Esophagus (tissue), 2 donors: ENCODE measurements around the gene NCAPG2. TPM values are rescaled to one million over a fixed set of nuclear protein-coding genes. Genes with fewer than 3 reads are reported as not detected.
A peak's percentile ranks its signal among the peaks of the same experiment; 100 is the strongest.

Experiments used
- H3K27ac ChIP-seq, 2 donors: one replicate each; pipeline ENCODE4 v1.5.1; 2013; ENCODE audit warnings: low read depth in 2 of 2, mild to moderate bottlenecking in 2 of 2, inconsistent platforms in 1 of 2, low read length in 1 of 2, moderate library complexity in 1 of 2
- H3K27me3 ChIP-seq, 2 donors: one replicate each; pipeline ENCODE4 v1.6.1; 2013; ENCODE audit warnings: low read length in 2 of 2, control low read depth in 1 of 2, mild to moderate bottlenecking in 1 of 2; ENCODE audit not compliant: insufficient read depth in 2 of 2, control insufficient read depth in 1 of 2
- H3K36me3 ChIP-seq, 2 donors: one replicate each; pipeline ENCODE4 v1.6.1; 2013; ENCODE audit warnings: low read length in 1 of 2; ENCODE audit not compliant: control insufficient read depth in 2 of 2, insufficient read depth in 2 of 2
- H3K4me1 ChIP-seq, 2 donors: one replicate each; pipeline ENCODE4 v1.6.1; 2013; ENCODE audit warnings: low read length in 1 of 2; ENCODE audit not compliant: control insufficient read depth in 2 of 2, insufficient read depth in 2 of 2
- H3K4me3 ChIP-seq, 2 donors: one replicate each; pipeline ENCODE4 v1.5.1; 2013; ENCODE audit warnings: low read length in 2 of 2, mild to moderate bottlenecking in 2 of 2, low read depth in 1 of 2, moderate library complexity in 1 of 2
- H3K9me3 ChIP-seq, 2 donors: one replicate each; pipeline ENCODE4 v1.6.1; 2013; ENCODE audit warnings: mild to moderate bottlenecking in 2 of 2, low read depth in 1 of 2, low read length in 1 of 2, moderate library complexity in 1 of 2; ENCODE audit not compliant: control insufficient read depth in 2 of 2, insufficient read depth in 1 of 2
- whole genome bisulfite sequencing, 2 donors: extraction: QIAGEN DNeasy Blood & Tissue Kit; methylation state at CpG; one replicate each; pipeline ENCODE4 v1.1.7; 2013; 5-methylcytosine and 5-hydroxymethylcytosine counted together
- polyA plus RNA-seq, 2 donors: library from polyadenylated mRNA; stranded (reverse); fragments of 200-250 nt; gene quantifications; one replicate each; pipeline ENCODE4 v1.2.3, GENCODE V29; 2013
- donor health status: healthy with polysubstance abuse.
- donor health status: Bipolar disorder and iron deficiency.

NCAPG2 gene
- polyA plus RNA-seq, 2 donors = 4.9 to 8.1 TPM

DNA sequence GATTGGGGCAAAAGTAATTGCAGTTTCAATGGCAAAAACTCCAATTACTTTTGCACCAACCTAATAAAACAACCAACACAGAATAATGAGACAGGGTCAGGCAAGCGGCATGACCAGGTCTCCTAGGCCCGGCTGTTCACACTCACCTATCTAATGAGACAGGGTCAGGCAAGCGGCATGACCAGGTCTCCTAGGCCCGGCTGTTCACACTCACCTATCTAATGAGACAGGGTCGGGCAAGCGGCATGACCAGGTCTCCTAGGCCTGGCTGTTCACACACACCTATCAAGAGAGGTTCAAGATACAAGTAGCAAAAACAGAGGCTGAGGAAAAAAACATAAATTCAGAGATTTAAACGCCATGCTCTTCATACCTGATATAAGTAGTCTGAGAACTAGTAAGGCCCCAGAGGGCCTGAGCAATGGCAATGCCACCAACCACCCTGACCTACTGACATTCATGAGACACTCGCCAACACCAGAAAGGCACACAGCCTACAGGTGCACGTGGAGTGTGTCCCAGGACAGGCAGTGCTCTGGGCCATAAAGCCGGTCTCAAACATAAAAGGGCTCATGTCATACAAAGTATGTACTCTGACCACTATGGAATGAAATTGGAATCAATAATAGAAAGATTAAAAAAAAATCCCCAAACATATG lies 40.6 kb upstream of the NCAPG2 start:
- WGBS, 2 donors = 81 to 90% methylated on average over 10 of the region's 10 CpGs
- Histone ChIP-seq H3K27me3 (no peaks in the 10 kb centered on the region), H3K4me1 (peaks cover 0 to 3% of the 10 kb centered on the region in 2 donors), H3K36me3 (peaks cover 10 to 38% of the 10 kb centered on the region in 2 donors), H3K4me3 (no peak overlapping the region), H3K9me3 (no peaks in the 10 kb centered on the region), H3K27ac (no peak overlapping the region)

DNA sequence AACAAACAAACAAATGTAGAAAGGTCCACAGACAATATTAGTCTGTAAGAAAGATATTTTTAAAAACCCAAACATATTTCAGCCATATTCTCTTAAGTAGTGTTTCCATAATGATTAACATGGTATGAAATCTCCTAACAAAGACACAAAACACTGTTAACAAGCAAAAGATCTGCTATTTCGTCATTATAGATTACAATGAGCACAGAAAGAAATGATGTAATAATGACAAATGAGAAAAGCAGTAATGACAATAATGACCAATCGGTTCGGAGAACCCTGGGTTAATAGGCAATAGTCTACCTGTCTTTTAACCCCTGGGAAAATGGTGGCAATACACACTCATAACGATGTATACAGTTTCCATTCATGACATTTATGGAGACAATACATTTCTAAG lies 39.5 kb upstream of the NCAPG2 start:
- Histone ChIP-seq H3K4me3 (no peak overlapping the region), H3K27me3 (no peaks in the 10 kb centered on the region), H3K36me3 (peaks cover 10 to 39% of the 10 kb centered on the region in 2 donors), H3K27ac (no peak overlapping the region), H3K9me3 (no peaks in the 10 kb centered on the region), H3K4me1 (peaks cover 0 to 3% of the 10 kb centered on the region in 2 donors)
- 95% methylated on average over 4 of the region's 4 CpGs for WGBS, 2 donors

DNA sequence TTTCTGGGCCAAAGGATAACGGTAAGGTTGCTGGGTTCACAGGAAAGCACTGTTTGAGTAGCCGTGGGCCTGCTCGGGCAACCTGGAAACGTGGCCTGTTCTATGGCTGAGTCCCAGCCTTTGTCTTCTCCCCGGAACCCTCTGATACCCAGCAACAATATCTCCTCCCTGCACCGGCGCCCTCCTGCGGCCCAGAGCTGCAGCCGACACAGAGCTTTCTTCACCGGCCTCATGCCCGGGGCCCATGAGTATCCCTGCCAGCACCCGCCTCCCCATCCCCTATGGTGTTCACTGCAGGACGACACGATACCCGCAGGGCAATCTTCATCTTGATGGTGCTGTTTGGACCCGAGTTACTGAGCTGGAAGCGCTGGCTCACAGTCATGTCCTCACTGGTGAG lies 38.6 kb upstream of the NCAPG2 start:
- WGBS, 2 donors = 94 to 96% methylated on average over 17 of the region's 17 CpGs
- peaks cover 0 to 3% of the 10 kb centered on the region in 2 donors for H3K4me1 ChIP-seq

DNA sequence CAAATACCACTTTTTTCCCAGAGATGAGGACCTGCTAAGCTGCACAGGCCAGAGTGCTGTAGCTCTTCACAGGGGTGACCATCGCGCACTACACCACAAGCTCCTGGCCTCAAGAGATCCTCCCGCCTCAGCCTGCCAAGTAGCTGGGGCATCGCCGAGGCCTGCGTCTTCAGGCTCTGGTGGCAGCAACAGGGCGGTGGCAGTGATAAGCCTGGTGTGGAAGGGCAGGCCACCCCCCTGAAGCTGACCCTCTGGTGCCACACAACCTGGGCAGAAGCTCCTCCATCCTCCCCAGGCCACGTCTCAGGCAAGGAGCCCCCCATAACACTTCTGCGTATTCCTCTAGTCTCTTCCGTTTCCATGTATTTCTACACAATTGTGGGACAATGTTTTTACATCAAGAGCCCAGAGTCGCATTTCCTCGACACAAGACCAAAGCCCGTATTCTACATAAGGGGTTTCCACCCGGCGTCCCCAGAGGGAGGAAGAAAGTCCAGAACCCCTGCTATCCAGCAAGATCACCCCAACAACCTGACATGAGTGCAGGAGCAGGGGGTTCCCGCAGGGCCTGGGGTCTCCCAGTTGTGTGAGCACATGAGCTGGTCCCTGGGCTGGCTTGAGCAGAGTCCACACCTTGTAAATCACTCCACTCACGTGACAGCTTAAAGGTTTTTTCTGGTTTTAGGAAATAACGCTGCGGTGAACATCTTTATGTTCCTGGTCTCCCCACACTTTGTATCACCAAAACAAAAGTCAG lies 37.6 kb upstream of the NCAPG2 start:
- no peaks in the 10 kb centered on the region for H3K27me3 ChIP-seq
- no peak overlapping the region for H3K27ac ChIP-seq
- peaks cover 10 to 41% of the 10 kb centered on the region in 2 donors for H3K36me3 ChIP-seq
- no peaks in the 10 kb centered on the region for H3K9me3 ChIP-seq
- 96 to 97% methylated on average over 19 of the region's 19 CpGs for WGBS, 2 donors
- H3K4me3 ChIP-seq = no peak overlapping the region
- peaks cover 0 to 3% of the 10 kb centered on the region in 2 donors for H3K4me1 ChIP-seq

More for the DNA sequence above, 38.6 kb upstream of the NCAPG2 start:
- H3K27ac ChIP-seq = no peak overlapping the region
- H3K36me3 ChIP-seq = peaks cover 10 to 42% of the 10 kb centered on the region in 2 donors
- no peaks in the 10 kb centered on the region for H3K27me3 ChIP-seq
- H3K9me3 ChIP-seq = no peaks in the 10 kb centered on the region
- H3K4me3 ChIP-seq = no peak overlapping the region

DNA sequence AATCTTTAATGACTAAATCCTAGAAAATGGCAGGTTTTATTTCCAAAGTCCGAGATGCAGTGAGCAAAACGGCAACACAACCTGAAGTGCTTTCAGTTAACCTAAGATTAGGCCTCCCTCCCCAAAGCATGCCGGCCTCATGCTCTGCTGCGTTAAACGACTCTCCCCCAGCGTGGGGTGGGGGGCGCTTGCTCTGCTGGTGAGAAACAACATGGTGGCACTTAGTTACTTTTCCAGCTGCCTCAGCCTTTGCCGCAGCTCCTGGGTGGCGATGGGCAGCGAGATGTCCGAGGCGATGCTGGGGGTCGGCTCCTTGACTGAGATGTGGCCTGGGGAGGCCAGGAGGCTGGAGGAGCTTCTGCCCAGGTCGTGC lies 36.7 kb upstream of the NCAPG2 start:
- no peak overlapping the region for H3K4me3 ChIP-seq
- H3K9me3 ChIP-seq = no peaks in the 10 kb centered on the region
- no peaks in the 10 kb centered on the region for H3K27me3 ChIP-seq
- H3K4me1 ChIP-seq = peaks cover 0 to 3% of the 10 kb centered on the region in 2 donors
- 88% methylated on average over 14 of the region's 14 CpGs for WGBS, 2 donors
- H3K27ac ChIP-seq = peak overlapping the region; percentile 6 to 72
- H3K36me3 ChIP-seq = peaks cover 15 to 43% of the 10 kb centered on the region in 2 donors

DNA sequence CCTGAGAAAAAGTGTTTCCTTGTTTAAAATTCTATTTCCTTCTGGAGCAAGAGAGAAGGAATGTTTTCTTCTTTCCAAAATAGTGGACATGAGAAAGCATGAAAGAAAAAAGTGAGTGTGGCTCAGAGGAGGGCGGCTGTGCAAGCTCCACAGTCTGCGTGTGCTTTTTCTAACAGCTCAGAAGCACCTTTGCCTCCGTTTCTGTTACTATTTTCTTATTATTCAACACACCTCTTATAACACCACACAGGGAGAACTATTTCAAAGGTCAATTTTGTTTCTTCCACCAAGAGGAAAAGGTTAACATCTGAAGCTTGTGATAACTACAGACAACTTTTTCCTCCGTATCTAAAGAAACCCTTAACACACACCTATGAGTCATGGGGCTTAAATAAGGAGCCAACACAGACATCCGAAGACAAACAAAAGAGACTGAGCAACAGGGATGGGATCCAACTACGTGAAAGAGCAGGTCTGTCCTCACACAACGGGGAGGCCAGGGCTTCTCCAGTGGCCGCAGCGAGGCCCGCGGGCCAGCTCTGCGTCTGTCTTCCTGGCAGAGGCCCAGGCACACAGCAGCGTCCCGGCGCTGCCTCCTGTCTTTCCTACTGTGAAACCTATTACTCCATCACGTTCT lies 36.2 kb upstream of the NCAPG2 start:
- Histone ChIP-seq H3K9me3 (no peaks in the 10 kb centered on the region), H3K27me3 (no peaks in the 10 kb centered on the region), H3K4me3 (no peak overlapping the region), H3K36me3 (peaks cover 20 to 39% of the 10 kb centered on the region in 2 donors), H3K4me1 (peaks cover 0 to 3% of the 10 kb centered on the region in 2 donors), H3K27ac (peak overlapping the region; percentile 6 to 72)
- 48 to 64% methylated on average over 16 of the region's 16 CpGs for WGBS, 2 donors

DNA sequence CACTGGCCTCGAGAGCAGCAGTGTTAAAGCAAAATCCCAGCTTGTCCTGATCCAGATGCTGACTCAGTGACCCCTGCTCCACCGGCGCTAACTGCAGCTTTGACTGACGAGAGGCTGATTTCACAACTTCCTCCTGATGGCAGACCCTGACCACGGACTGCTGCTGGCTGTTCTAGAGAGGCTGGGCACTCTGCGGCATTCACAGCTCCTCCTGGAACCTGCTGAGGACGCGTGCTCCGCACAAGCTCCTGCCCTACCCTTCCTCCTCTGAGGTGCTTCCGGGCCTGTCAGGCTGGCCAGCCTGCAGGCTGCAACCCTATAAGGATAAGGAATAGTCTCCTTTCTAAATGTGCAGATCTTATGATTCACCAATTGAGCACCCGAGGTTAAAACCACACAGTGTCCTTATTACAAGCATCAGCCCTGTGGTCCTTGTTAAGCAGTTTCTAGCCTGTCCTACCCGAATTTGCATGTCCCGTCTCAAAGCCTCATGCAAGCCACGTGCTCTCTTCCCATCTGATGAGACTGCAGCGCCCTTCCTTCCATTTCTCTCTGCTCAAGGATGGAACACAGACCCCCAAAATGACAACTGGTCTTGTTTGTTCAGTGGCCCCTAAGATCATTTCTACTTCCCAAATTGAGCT lies 35.5 kb upstream of the NCAPG2 start:
- peaks cover 0 to 3% of the 10 kb centered on the region in 2 donors for H3K4me1 ChIP-seq
- no peaks in the 10 kb centered on the region for H3K9me3 ChIP-seq
- H3K27ac ChIP-seq = peak overlapping the region; percentile 29 to 75
- no peak overlapping the region for H3K4me3 ChIP-seq
- H3K27me3 ChIP-seq = no peaks in the 10 kb centered on the region
- peaks cover 20 to 39% of the 10 kb centered on the region in 2 donors for H3K36me3 ChIP-seq
- 62 to 71% methylated on average over 15 of the region's 15 CpGs for WGBS, 2 donors

DNA sequence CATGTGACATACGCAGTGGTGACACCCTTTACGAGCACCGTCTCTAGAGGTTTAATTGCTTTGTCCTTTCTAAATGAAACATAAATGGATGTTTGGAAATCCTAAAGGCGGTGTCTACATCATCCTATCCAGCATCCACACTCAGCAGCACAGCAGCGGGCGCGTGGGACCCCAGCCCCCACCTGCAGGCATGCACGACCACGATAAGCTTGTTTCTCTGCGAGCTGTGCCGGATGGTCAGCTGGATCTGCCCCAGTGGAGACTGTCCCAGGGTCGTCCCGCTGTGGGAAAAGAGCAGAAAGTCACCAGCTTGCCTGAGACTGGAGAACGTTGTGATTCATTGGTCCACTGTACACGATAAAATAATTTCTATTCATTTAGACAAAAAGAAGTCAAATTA lies 34.2 kb upstream of the NCAPG2 start:
- Histone ChIP-seq H3K9me3 (no peaks in the 10 kb centered on the region), H3K4me3 (no peak overlapping the region), H3K27ac (no peak overlapping the region), H3K4me1 (peaks cover 0 to 3% of the 10 kb centered on the region in 2 donors), H3K36me3 (peaks cover 20 to 46% of the 10 kb centered on the region in 2 donors), H3K27me3 (no peaks in the 10 kb centered on the region)
- WGBS, 2 donors = 95 to 96% methylated on average over 15 of the region's 15 CpGs

DNA sequence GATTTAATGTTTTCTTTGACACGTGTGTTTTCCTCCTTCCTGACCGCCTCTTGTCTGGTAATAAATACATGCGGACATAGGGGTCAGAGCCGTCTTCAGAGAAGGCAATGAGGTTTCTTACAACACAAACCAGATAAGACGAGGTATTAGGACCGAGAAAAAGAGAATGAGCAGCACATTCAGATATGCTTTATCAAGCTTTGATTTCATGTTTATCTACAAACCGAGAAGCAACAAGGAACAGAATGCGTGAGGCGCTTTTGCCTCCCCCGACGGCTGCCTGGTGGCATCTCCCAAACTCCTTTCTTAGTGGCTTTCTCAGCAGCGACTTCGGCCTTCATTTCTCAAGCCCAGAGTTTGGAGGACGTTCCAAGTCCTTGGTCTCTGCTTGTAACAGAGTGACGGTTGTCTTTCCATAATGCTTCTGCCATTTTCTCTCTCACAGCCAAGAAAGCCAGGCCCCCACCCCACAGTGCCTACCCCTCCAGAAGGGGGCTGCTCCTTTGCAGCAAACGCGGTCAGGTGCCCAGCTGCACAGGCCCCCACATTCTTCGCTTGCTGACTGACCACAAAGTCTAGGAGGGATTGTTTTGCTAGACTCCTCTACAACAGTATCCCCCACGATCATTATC lies 32.6 kb upstream of the NCAPG2 start:
- H3K4me1 ChIP-seq = peaks cover 0 to 3% of the 10 kb centered on the region in 2 donors
- no peak overlapping the region for H3K4me3 ChIP-seq
- H3K9me3 ChIP-seq = no peaks in the 10 kb centered on the region
- H3K27ac ChIP-seq = no peak overlapping the region
- peaks cover 17 to 32% of the 10 kb centered on the region in 2 donors for H3K36me3 ChIP-seq
- no peaks in the 10 kb centered on the region for H3K27me3 ChIP-seq
- WGBS, 2 donors = 90 to 92% methylated on average over 19 of the region's 19 CpGs
